ENCODE data around the gene ALDOC. TPM values are rescaled to one million over a fixed set of nuclear protein-coding genes. Genes with fewer than 3 reads are reported as not detected.

ALDOC gene
- total RNA-seq, 1 donor from 2014 or later: 18.3 TPM

DNA sequence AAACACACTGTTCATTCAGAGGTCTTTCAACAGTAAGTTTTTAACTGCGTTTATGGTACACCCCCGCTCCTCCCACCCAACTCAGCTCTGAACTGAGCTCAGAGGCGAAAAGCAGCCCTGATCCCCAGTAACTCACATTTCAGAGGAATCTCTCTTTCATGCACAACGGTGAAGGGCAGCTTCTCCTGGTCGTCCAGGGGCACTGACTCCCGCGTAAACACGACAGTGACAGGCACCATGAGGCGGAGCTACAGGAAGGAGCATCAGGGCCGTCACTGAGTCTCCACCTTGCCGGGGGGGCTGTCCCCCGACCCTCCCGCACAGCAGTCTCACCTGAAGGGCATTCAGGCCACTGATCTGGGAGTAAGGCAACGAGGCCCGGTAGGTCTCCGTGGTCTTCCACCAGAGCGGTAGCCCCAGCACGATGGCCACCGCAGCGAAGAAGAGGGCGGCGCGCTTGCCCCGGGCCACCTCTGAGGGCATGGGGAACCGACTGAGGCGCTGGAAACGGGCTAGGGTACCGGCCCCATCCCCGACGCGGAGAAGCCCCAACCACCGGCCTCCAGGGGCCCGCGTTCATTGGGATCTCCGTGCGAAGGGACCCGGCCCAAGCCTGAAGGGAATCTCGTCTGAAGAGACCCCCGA, 5.9 kb downstream of the ALDOC start:
- H3K27ac Mint-ChIP-seq (ENCODE audit: unreplicated experiment): peak overlapping the region; percentile 89
- no peak for DNase-seq (ENCODE audit: low spot score)
- peak overlapping the region; percentile 99 for H3K4me3 Mint-ChIP-seq (ENCODE audit: unreplicated experiment)
- peaks cover 5% of the 10 kb centered on the region for H3K27me3 Mint-ChIP-seq (ENCODE audit: unreplicated experiment)
- no peaks in the 10 kb centered on the region for H3K9me3 Mint-ChIP-seq (ENCODE audit: unreplicated experiment)
- H3K4me1 Mint-ChIP-seq (ENCODE audit: unreplicated experiment): peaks cover 11% of the 10 kb centered on the region
- H3K36me3 Mint-ChIP-seq (ENCODE audit: low read depth, unreplicated experiment): peaks cover 12% of the 10 kb centered on the region
- TF ChIP-seq, protein P1, sequence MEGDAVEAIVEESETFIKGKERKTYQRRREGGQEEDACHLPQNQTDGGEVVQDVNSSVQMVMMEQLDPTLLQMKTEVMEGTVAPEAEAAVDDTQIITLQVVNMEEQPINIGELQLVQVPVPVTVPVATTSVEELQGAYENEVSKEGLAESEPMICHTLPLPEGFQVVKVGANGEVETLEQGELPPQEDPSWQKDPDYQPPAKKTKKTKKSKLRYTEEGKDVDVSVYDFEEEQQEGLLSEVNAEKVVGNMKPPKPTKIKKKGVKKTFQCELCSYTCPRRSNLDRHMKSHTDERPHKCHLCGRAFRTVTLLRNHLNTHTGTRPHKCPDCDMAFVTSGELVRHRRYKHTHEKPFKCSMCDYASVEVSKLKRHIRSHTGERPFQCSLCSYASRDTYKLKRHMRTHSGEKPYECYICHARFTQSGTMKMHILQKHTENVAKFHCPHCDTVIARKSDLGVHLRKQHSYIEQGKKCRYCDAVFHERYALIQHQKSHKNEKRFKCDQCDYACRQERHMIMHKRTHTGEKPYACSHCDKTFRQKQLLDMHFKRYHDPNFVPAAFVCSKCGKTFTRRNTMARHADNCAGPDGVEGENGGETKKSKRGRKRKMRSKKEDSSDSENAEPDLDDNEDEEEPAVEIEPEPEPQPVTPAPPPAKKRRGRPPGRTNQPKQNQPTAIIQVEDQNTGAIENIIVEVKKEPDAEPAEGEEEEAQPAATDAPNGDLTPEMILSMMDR (IDR thresholded peaks at IDR 0.05; ENCODE audit: unreplicated experiment): no peak

DNA sequence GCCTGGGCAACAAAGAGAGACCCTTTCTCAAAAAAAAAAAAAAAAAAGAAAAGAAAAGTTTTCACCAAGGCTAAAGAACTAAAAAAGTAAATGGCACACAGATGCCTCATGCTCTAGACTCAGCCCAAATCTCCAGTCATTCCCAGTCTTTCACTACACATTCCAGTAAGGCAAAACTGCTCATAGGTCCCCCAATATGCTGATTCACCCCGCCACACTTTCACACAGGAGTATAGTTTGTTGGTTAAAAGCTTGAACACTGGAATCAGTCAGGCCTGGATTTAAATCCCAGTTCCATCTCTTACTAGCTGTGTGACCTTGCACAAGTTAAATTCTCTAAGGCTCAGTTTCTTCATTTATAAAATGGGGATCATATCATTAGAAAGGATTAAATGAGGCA, 7.2 kb downstream of the ALDOC start:
- Mint-ChIP-seq H3K4me1 (ENCODE audit: unreplicated experiment) (peaks cover 11% of the 10 kb centered on the region), H3K9me3 (ENCODE audit: unreplicated experiment) (no peaks in the 10 kb centered on the region), H3K27ac (ENCODE audit: unreplicated experiment) (no peak overlapping the region), H3K27me3 (ENCODE audit: unreplicated experiment) (peaks cover 1% of the 10 kb centered on the region), H3K36me3 (ENCODE audit: low read depth, unreplicated experiment) (peaks cover 12% of the 10 kb centered on the region), H3K4me3 (ENCODE audit: unreplicated experiment) (peak overlapping the region; percentile 60)
- no peak for DNase-seq (ENCODE audit: low spot score)
- TF ChIP-seq, protein P1 (IDR thresholded peaks at IDR 0.05; ENCODE audit: unreplicated experiment): no peak

DNA sequence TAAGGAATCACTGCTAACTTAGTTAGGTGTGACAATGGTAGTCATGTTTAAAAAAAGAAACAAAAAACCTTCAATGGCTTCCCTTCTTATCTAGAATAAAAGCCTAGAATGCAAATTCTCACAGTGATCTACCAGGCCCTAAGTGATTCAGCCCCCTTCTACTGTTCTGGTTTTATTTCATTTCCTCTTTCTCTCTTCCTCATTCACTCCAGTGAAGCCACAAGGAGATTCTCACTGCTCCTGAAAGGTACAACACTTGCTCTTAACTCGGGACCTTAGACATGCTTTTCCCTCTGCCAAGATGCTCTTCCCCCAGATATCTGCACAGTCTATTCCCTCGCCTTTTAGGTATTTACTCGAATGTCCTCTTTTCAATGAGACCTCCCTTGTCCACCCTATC, 9.1 kb downstream of the ALDOC start:
- Mint-ChIP-seq H3K27ac (ENCODE audit: unreplicated experiment) (no peak overlapping the region), H3K27me3 (ENCODE audit: unreplicated experiment) (peaks cover 1% of the 10 kb centered on the region), H3K4me1 (ENCODE audit: unreplicated experiment) (peaks cover 11% of the 10 kb centered on the region), H3K36me3 (ENCODE audit: low read depth, unreplicated experiment) (peaks cover 10% of the 10 kb centered on the region), H3K9me3 (ENCODE audit: unreplicated experiment) (no peaks in the 10 kb centered on the region), H3K4me3 (ENCODE audit: unreplicated experiment) (no peak overlapping the region)
- TF ChIP-seq, protein P1 (IDR thresholded peaks at IDR 0.05; ENCODE audit: unreplicated experiment): no peak
- DNase-seq (ENCODE audit: low spot score): no peak

DNA sequence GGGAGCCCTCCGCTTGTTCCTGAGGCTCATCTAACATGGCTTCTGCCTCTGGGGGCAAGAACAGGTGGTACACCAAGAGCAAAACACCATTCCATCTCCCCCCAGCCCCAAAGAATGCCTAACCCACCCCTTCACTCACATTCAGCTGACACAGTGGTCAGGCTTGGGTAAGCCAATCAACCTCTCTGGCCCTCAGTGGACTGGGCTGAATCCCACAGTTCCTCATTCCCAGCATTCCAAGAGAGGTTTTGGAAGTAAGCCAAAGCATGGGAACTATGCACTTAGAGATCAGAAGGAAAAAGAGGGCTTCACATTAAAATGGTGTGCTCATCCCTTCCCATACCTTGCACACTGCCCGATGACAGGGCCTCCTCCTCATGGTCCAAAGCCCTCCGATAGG, 13.2 kb downstream of the ALDOC start:
- peaks cover 24% of the 10 kb centered on the region for H3K36me3 Mint-ChIP-seq (ENCODE audit: low read depth, unreplicated experiment)
- no peak overlapping the region for H3K4me3 Mint-ChIP-seq (ENCODE audit: unreplicated experiment)
- H3K9me3 Mint-ChIP-seq (ENCODE audit: unreplicated experiment): no peaks in the 10 kb centered on the region
- H3K27me3 Mint-ChIP-seq (ENCODE audit: unreplicated experiment): peaks cover 4% of the 10 kb centered on the region
- no peak overlapping the region for H3K27ac Mint-ChIP-seq (ENCODE audit: unreplicated experiment)
- peaks cover 7% of the 10 kb centered on the region for H3K4me1 Mint-ChIP-seq (ENCODE audit: unreplicated experiment)
- TF ChIP-seq, protein P1 (IDR thresholded peaks at IDR 0.05; ENCODE audit: unreplicated experiment): no peak
- DNase-seq (ENCODE audit: low spot score): no peak

DNA sequence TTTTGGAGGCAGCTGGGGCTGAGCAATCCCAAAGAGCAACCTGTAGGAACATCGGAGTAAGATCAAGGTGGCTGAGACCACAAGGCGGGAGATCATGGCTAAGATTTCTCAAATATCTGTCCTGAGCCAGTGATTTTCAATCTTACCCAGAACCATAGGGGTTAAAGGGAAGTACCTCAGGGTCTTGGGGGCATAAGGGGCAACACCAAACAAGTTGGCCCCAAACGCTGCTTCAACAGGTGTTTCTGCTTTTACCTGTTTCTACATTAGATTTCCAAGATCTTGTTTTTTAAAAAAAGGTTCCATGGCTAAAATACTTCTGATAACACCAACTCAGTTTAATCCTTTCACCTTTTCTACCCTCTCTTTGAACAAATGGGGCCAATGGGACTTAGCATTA, 21.7 kb downstream of the ALDOC start:
- TF ChIP-seq, protein P1 (IDR thresholded peaks at IDR 0.05; ENCODE audit: unreplicated experiment): no peak
- peaks cover 9% of the 10 kb centered on the region for H3K27me3 Mint-ChIP-seq (ENCODE audit: unreplicated experiment)
- no peak overlapping the region for H3K27ac Mint-ChIP-seq (ENCODE audit: unreplicated experiment)
- H3K4me1 Mint-ChIP-seq (ENCODE audit: unreplicated experiment): peaks cover 15% of the 10 kb centered on the region
- peaks cover 52% of the 10 kb centered on the region for H3K36me3 Mint-ChIP-seq (ENCODE audit: low read depth, unreplicated experiment)
- H3K4me3 Mint-ChIP-seq (ENCODE audit: unreplicated experiment): peak overlapping the region; percentile 79
- no peaks in the 10 kb centered on the region for H3K9me3 Mint-ChIP-seq (ENCODE audit: unreplicated experiment)
- no peak for DNase-seq (ENCODE audit: low spot score)

All from endothelial cell (in vitro differentiated cells).